Mesendoderm (in vitro differentiated cells): ENCODE measurements around the gene CDCP1.

ENCODE experiments used
- DNase-seq: peaks from one replicate; pipeline ENCODE4 v3.0.0; 2013
- H2AK5ac ChIP-seq: 2 replicates; pipeline ENCODE4 v1.6.1; 2013; ENCODE audit warnings: low read length, inconsistent platforms
- H2BK120ac ChIP-seq: 2 replicates; pipeline ENCODE4 v1.6.1; 2013; ENCODE audit warnings: low read depth, mild to moderate bottlenecking, low read length, moderate library complexity, mixed read lengths
- H2BK15ac ChIP-seq: replicated peaks from 2 replicates; pipeline ENCODE4 v1.6.1; 2013; ENCODE audit warnings: low read depth, mild to moderate bottlenecking, moderate library complexity
- H2BK5ac ChIP-seq: 2 replicates; pipeline ENCODE4 v1.6.1; 2013; ENCODE audit warnings: low read length, inconsistent platforms
- H3K18ac ChIP-seq: 2 replicates; pipeline ENCODE4 v1.6.1; 2013; ENCODE audit warnings: mild to moderate bottlenecking, low read length, mixed read lengths
- H3K23ac ChIP-seq: one replicate; pipeline ENCODE4 v1.6.1; 2013; ENCODE audit warnings: low read length
- H3K27ac ChIP-seq: 2 replicates; pipeline ENCODE4 v1.5.1; 2013; ENCODE audit warnings: low read depth, mild to moderate bottlenecking, inconsistent platforms, low read length, moderate library complexity
- H3K27me3 ChIP-seq: 2 replicates; pipeline ENCODE4 v1.6.1; 2013; ENCODE audit warnings: low read length, control low read depth, mild to moderate bottlenecking, inconsistent platforms; ENCODE audit not compliant: insufficient read depth, poor library complexity
- H3K36me3 ChIP-seq: 2 replicates; pipeline ENCODE4 v1.6.1; 2013; ENCODE audit warnings: low read length, inconsistent platforms; ENCODE audit not compliant: control insufficient read depth, insufficient read depth
- H3K4ac ChIP-seq: one replicate; pipeline ENCODE4 v1.6.1; 2013; ENCODE audit warnings: low read depth, mild to moderate bottlenecking, low read length, moderate library complexity
- H3K4me1 ChIP-seq: 2 replicates; pipeline ENCODE4 v1.6.1; 2013; ENCODE audit warnings: low read depth, low read length, inconsistent platforms; ENCODE audit not compliant: control insufficient read depth
- H3K4me2 ChIP-seq: 2 replicates; pipeline ENCODE4 v1.6.1; 2013; ENCODE audit warnings: low read length
- H3K4me3 ChIP-seq: 2 replicates; pipeline ENCODE4 v1.5.1; 2013; ENCODE audit warnings: mild to moderate bottlenecking, low read length
- H3K56ac ChIP-seq: one replicate; pipeline ENCODE4 v1.6.1; 2013; ENCODE audit warnings: low read length
- H3K79me1 ChIP-seq: 2 replicates; pipeline ENCODE4 v1.6.1; 2013; ENCODE audit warnings: low read length, inconsistent platforms
- H3K79me2 ChIP-seq: 2 replicates; pipeline ENCODE4 v1.6.1; 2013; ENCODE audit warnings: mild to moderate bottlenecking, low read length; ENCODE audit not compliant: control insufficient read depth, insufficient read depth
- H3K9ac ChIP-seq: 2 replicates; pipeline ENCODE4 v1.6.1; 2013; ENCODE audit warnings: low read length, inconsistent platforms
- H4K5ac ChIP-seq: one replicate; pipeline ENCODE4 v1.6.1; 2013; ENCODE audit warnings: low read length
- H4K8ac ChIP-seq: one replicate; pipeline ENCODE4 v1.6.1; 2013; ENCODE audit warnings: low read depth, mild to moderate bottlenecking, control low read depth, low read length, moderate library complexity
- WGBS: extraction: QIAGEN DNeasy Blood & Tissue Kit; methylation state at CpG from one replicate; pipeline ENCODE4 v1.1.7; 2013; ENCODE audit warnings: low lambda C conversion rate, missing lambda C conversion rate; ENCODE audit not compliant: insufficient coverage; ENCODE audit errors: extremely low coverage; 5-methylcytosine and 5-hydroxymethylcytosine counted together

Gene CDCP1

GRCh38 chr3:45131201-45131600 is 15.0 kb downstream of the CDCP1 start:
- Histone ChIP-seq H3K27ac (no peak overlapping the region), H4K8ac (no peak overlapping the region), H3K56ac (no peak overlapping the region), H3K4me2 (no peak overlapping the region), H2AK5ac (no peak overlapping the region), H2BK15ac (no peak overlapping the region), H3K27me3 (no peaks in the 10 kb centered on the region), H3K4me1 (no peaks in the 10 kb centered on the region), H3K79me1 (no peaks in the 10 kb centered on the region), H3K18ac (no peak overlapping the region), H2BK5ac (no peak overlapping the region), H3K79me2 (no peaks in the 10 kb centered on the region), H3K23ac (no peak overlapping the region), H4K5ac (no peak overlapping the region), H2BK120ac (no peak overlapping the region), H3K4ac (no peak overlapping the region), H3K36me3 (no peaks in the 10 kb centered on the region), H3K4me3 (no peak overlapping the region), H3K9ac (no peak overlapping the region)
- DNase-seq: no peak
- no CpG with 5 or more reads among the region's 2 CpGs for WGBS

- no peaks in the 10 kb centered on the region for H3K79me2 ChIP-seq
- H2AK5ac ChIP-seq: no peak overlapping the region
- H3K27me3 ChIP-seq: no peaks in the 10 kb centered on the region
- H3K79me1 ChIP-seq: no peaks in the 10 kb centered on the region
- no peak overlapping the region for H3K56ac ChIP-seq
- no peak overlapping the region for H4K5ac ChIP-seq
- H3K4ac ChIP-seq: no peak overlapping the region
- H3K9ac ChIP-seq: no peak overlapping the region
- no peak overlapping the region for H3K18ac ChIP-seq
- no peak overlapping the region for H3K4me3 ChIP-seq
- no peak overlapping the region for H3K4me2 ChIP-seq
- H2BK15ac ChIP-seq: no peak overlapping the region
- H2BK120ac ChIP-seq: no peak overlapping the region
- no peaks in the 10 kb centered on the region for H3K36me3 ChIP-seq
- no peak overlapping the region for H2BK5ac ChIP-seq
- H3K23ac ChIP-seq: no peak overlapping the region
- no peak for DNase-seq
- no peaks in the 10 kb centered on the region for H3K4me1 ChIP-seq
- no peak overlapping the region for H3K27ac ChIP-seq
- WGBS: no CpG with 5 or more reads among the region's 3 CpGs
- no peak overlapping the region for H4K8ac ChIP-seq
Observed at GRCh38 chr3:45130476-45130875, 15.7 kb downstream of the CDCP1 start.

- Histone ChIP-seq H3K79me2 (no peaks in the 10 kb centered on the region), H3K18ac (no peak overlapping the region), H4K5ac (no peak overlapping the region), H3K23ac (no peak overlapping the region), H3K27me3 (no peaks in the 10 kb centered on the region), H3K27ac (no peak overlapping the region), H3K4me3 (no peak overlapping the region), H3K56ac (no peak overlapping the region), H2BK5ac (no peak overlapping the region), H2BK15ac (no peak overlapping the region), H3K4ac (no peak overlapping the region), H3K9ac (no peak overlapping the region), H3K4me2 (no peak overlapping the region), H2AK5ac (no peak overlapping the region), H2BK120ac (no peak overlapping the region), H3K79me1 (no peaks in the 10 kb centered on the region), H3K36me3 (no peaks in the 10 kb centered on the region), H4K8ac (no peak overlapping the region), H3K4me1 (no peaks in the 10 kb centered on the region)
- no peak for DNase-seq
- no CpG with 5 or more reads among the region's 4 CpGs for WGBS
Observed at GRCh38 chr3:45128950-45129349, 17.2 kb downstream of the CDCP1 start.

- Histone ChIP-seq H3K23ac (no peak overlapping the region), H3K4me1 (no peaks in the 10 kb centered on the region), H2AK5ac (no peak overlapping the region), H3K18ac (no peak overlapping the region), H3K27ac (no peak overlapping the region), H3K27me3 (no peaks in the 10 kb centered on the region), H3K9ac (no peak overlapping the region), H3K56ac (no peak overlapping the region), H2BK15ac (no peak overlapping the region), H4K5ac (no peak overlapping the region), H3K79me1 (no peaks in the 10 kb centered on the region), H3K36me3 (no peaks in the 10 kb centered on the region), H3K79me2 (no peaks in the 10 kb centered on the region), H4K8ac (no peak overlapping the region), H3K4me2 (no peak overlapping the region), H3K4me3 (no peak overlapping the region), H2BK120ac (no peak overlapping the region), H2BK5ac (no peak overlapping the region), H3K4ac (no peak overlapping the region)
- WGBS: no CpG with 5 or more reads among the region's 3 CpGs
- no peak for DNase-seq
Observed at GRCh38 chr3:45127130-45127822, 18.9 kb downstream of the CDCP1 start.

- Histone ChIP-seq H3K79me1 (no peaks in the 10 kb centered on the region), H3K18ac (no peak overlapping the region), H3K4me2 (no peak overlapping the region), H4K5ac (no peak overlapping the region), H3K36me3 (no peaks in the 10 kb centered on the region), H4K8ac (no peak overlapping the region), H3K27ac (no peak overlapping the region), H3K4me3 (no peak overlapping the region), H3K4ac (no peak overlapping the region), H3K23ac (no peak overlapping the region), H3K79me2 (no peaks in the 10 kb centered on the region), H2BK15ac (no peak overlapping the region), H3K56ac (no peak overlapping the region), H2BK120ac (no peak overlapping the region), H3K9ac (no peak overlapping the region), H3K4me1 (no peaks in the 10 kb centered on the region), H3K27me3 (no peaks in the 10 kb centered on the region), H2AK5ac (no peak overlapping the region), H2BK5ac (no peak overlapping the region)
- WGBS: no CpG with 5 or more reads among the region's 6 CpGs
- no peak for DNase-seq
Observed at GRCh38 chr3:45126730-45127129, 19.4 kb downstream of the CDCP1 start.

GRCh38 chr3:45125550-45126026 is 20.6 kb downstream of the CDCP1 start:
- Histone ChIP-seq H2BK120ac (no peak overlapping the region), H3K27me3 (no peaks in the 10 kb centered on the region), H3K4me2 (no peak overlapping the region), H2BK5ac (no peak overlapping the region), H3K4me3 (no peak overlapping the region), H3K36me3 (no peaks in the 10 kb centered on the region), H3K79me1 (no peaks in the 10 kb centered on the region), H3K4me1 (no peaks in the 10 kb centered on the region), H3K23ac (no peak overlapping the region), H3K4ac (no peak overlapping the region), H3K27ac (no peak overlapping the region), H4K8ac (no peak overlapping the region), H3K18ac (no peak overlapping the region), H2BK15ac (no peak overlapping the region), H3K79me2 (no peaks in the 10 kb centered on the region), H4K5ac (no peak overlapping the region), H2AK5ac (no peak overlapping the region), H3K9ac (no peak overlapping the region), H3K56ac (no peak overlapping the region)
- no CpG with 5 or more reads among the region's 2 CpGs for WGBS
- DNase-seq: no peak
